ENCODE results near the gene TENT4A. TPM values are rescaled to one million over a fixed set of nuclear protein-coding genes. Genes with fewer than 3 reads are reported as not detected.

TENT4A gene
- total RNA-seq, 2 donors from 2014 or later: 45.0 to 49.8 TPM

DNA sequence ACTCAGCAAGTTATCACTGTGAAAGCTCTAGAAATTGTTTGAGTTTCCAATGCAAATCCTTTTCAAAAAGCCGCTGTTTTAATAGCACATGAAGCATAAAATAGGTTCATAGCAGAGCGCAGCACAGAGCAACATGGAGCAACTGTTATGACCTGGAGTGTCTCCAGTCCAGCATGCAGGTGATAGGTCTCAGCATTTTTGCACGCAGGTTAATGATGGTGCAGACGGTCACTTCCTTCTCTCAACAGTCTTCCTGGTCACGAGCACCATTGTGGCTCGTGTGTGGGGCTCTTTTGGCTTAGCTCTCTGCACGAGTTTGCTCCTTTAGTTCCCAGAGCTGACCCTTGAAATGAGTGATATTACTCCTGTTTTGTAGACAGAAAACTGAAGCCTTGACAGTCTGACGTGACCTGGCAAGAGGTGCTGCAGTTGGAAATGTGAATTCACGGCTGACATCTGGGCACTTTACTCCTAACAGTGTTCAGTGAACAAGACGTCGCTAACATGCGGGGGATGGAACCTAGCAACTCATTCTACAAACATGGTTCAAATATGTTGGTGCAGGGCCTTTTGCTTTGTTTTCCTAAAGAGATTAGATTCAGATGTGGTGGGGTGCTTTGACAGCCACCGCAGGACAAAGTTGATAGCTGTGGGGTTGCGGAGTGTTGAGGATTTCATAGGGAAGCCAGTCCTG is 10.0 kb downstream of the TENT4A start:
- no peak overlapping the region for H3K4me3 Mint-ChIP-seq
- no peaks in the 10 kb centered on the region for H3K9me3 Mint-ChIP-seq
- DNase-seq (no peak), ATAC-seq (replicated peaks in 1 of 2) (no peak)
- peaks cover 98% of the 10 kb centered on the region for H3K4me1 Mint-ChIP-seq (ENCODE audit: low read depth)
- no peaks in the 10 kb centered on the region for H3K27me3 Mint-ChIP-seq (ENCODE audit: low read depth)
- peak overlapping the region; percentile 2 for H3K27ac Mint-ChIP-seq
- peaks cover 5 to 12% of the 10 kb centered on the region in 2 donors for H3K36me3 Mint-ChIP-seq (ENCODE audit: insufficient read depth in 2 of 2)

DNA sequence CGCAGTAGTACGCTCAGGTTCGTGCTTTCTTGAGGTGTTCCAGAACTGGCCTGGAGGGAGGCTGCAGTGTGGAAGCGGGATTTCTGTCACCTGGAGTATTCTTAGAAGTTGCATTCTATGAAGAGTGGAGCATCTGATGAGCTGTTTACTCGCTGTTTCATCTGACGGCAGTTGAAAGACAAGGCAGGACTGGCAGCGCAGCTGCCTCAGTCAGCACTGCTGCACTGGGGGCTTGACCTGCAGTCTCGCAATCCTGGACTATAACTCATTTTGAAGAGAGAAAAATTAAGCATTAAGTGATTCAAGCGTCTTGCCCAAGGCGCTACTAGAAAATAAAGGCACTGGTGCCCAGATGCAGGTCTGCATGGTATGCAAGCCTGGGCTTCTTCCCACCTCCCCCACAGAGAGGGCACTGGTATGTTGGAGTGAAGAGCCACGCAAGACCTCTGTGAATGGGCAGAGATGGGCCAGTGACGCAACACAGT is 10.6 kb downstream of the TENT4A start:
- peaks cover 2 to 6% of the 10 kb centered on the region in 2 donors for H3K36me3 Mint-ChIP-seq (ENCODE audit: insufficient read depth in 2 of 2)
- no peaks in the 10 kb centered on the region for H3K9me3 Mint-ChIP-seq
- no peaks in the 10 kb centered on the region for H3K27me3 Mint-ChIP-seq (ENCODE audit: low read depth)
- ATAC-seq (replicated peaks in 1 of 2) (no peak), DNase-seq (no peak)
- no peak overlapping the region for H3K4me3 Mint-ChIP-seq
- H3K27ac Mint-ChIP-seq: peak overlapping the region; percentile 2
- peaks cover 98% of the 10 kb centered on the region for H3K4me1 Mint-ChIP-seq (ENCODE audit: low read depth)

DNA sequence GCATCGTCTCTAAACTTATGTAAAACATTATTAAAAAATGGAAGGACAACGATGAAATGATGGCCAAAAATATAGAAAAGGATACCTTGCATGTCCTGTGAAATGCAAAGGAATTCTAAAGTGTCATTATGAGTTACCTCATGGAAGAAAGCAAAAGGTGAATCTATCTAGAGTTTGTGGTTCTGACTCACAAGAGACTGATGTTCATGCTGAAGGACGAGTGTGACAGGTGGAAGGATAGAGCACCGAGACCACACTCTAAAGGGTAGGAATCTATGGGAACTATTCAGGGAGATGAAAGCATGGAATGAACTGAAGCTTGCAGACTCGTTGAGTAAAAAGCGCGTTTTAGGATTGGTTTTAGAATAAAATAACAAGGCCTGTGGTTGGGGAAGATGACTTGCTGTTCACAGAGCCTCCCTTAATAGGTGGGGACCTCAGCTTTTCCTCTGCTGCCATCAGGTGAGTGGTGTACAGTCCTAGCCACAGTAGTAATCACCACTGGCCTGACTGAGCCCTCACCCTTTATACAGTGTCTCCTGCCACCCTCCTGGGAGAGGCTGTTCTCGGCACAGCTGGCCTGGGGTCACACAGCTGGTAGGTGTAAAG is 11.2 kb downstream of the TENT4A start:
- Mint-ChIP-seq H3K27ac (no peak overlapping the region), H3K9me3 (no peaks in the 10 kb centered on the region), H3K4me1 (ENCODE audit: low read depth) (peaks cover 98% of the 10 kb centered on the region), H3K36me3 (ENCODE audit: insufficient read depth in 2 of 2) (peaks cover 2 to 6% of the 10 kb centered on the region in 2 donors), H3K27me3 (ENCODE audit: low read depth) (no peaks in the 10 kb centered on the region), H3K4me3 (no peak overlapping the region)
- ATAC-seq (replicated peaks in 1 of 2) (no peak), DNase-seq (no peak)

DNA sequence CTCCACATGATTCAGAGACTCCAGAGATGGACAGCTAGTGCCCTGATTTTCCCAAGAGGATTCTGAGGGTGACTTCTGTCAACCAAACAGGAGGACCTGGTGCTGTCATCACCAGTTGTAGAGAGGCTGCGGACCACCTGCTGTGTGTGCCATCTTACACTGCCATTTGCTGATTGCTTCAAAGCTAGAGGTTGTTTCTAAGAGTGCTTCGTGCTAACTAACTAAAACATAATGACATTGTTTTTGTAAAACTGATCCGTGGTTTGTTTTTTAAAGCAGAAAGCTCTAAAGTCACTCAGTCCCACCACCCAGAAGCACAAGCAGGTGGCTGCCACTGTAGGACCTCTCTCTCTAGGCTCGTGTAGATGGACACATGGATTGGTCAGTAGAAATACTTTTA is 12.2 kb downstream of the TENT4A start:
- ATAC-seq (replicated peaks in 1 of 2) (no peak), DNase-seq (no peak)
- no peak overlapping the region for H3K4me3 Mint-ChIP-seq
- H3K4me1 Mint-ChIP-seq (ENCODE audit: low read depth): peaks cover 98% of the 10 kb centered on the region
- H3K9me3 Mint-ChIP-seq: no peaks in the 10 kb centered on the region
- no peaks in the 10 kb centered on the region for H3K27me3 Mint-ChIP-seq (ENCODE audit: low read depth)
- no peak overlapping the region for H3K27ac Mint-ChIP-seq
- peaks cover 2 to 6% of the 10 kb centered on the region in 2 donors for H3K36me3 Mint-ChIP-seq (ENCODE audit: insufficient read depth in 2 of 2)

DNA sequence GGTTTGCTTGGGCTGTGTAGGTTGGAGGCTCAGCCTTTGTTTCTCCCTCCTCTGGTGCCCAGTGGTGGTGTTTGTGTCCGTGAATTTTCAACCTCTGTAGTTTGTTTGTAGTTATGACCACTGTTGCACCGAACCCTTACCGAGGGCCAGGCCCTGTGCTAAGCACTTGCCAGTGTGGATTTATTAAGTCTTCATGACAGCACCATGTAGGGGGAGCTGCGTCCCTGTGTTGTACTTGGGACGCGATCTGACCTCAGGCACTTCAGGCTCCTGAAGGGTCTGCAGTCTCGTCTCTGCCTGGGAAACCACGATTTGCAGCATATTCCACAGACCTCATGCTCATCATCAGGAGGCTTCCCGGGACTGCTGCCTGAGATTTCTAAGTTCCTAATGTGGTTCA is 12.8 kb downstream of the TENT4A start:
- ATAC-seq (replicated peaks in 1 of 2) (no peak), DNase-seq (no peak)
- Mint-ChIP-seq H3K27me3 (ENCODE audit: low read depth) (no peaks in the 10 kb centered on the region), H3K4me1 (ENCODE audit: low read depth) (peaks cover 99% of the 10 kb centered on the region), H3K4me3 (no peak overlapping the region), H3K36me3 (ENCODE audit: insufficient read depth in 2 of 2) (peaks cover 2 to 5% of the 10 kb centered on the region in 2 donors), H3K27ac (no peak overlapping the region), H3K9me3 (no peaks in the 10 kb centered on the region)

DNA sequence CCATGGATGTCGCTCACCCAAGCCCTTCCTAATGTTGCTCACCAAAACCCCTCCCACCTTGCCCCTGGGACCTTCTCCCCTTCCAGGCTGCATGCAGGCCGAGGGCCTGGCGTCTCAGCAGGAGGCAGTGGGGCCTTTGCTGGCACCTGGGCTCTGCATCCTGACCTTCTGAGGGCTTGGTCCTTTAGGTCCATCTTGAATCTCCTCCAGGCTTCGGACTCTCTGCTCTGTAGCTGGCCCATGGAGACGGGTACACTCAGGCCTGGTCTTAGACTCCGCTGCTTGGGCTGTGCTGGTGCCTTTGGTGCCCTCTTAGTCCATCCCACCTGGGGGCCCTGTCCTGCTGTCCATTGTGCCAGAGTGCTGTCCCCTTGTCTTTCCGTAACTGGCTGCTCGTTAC is 14.0 kb downstream of the TENT4A start:
- Mint-ChIP-seq H3K36me3 (ENCODE audit: insufficient read depth in 2 of 2) (peaks cover 2 to 5% of the 10 kb centered on the region in 2 donors), H3K9me3 (no peaks in the 10 kb centered on the region), H3K4me1 (ENCODE audit: low read depth) (peaks cover 99% of the 10 kb centered on the region), H3K27ac (no peak overlapping the region), H3K27me3 (ENCODE audit: low read depth) (no peaks in the 10 kb centered on the region), H3K4me3 (no peak overlapping the region)
- no peak for ATAC-seq (replicated peaks in 1 of 2)
- DNase-seq: no peak

DNA sequence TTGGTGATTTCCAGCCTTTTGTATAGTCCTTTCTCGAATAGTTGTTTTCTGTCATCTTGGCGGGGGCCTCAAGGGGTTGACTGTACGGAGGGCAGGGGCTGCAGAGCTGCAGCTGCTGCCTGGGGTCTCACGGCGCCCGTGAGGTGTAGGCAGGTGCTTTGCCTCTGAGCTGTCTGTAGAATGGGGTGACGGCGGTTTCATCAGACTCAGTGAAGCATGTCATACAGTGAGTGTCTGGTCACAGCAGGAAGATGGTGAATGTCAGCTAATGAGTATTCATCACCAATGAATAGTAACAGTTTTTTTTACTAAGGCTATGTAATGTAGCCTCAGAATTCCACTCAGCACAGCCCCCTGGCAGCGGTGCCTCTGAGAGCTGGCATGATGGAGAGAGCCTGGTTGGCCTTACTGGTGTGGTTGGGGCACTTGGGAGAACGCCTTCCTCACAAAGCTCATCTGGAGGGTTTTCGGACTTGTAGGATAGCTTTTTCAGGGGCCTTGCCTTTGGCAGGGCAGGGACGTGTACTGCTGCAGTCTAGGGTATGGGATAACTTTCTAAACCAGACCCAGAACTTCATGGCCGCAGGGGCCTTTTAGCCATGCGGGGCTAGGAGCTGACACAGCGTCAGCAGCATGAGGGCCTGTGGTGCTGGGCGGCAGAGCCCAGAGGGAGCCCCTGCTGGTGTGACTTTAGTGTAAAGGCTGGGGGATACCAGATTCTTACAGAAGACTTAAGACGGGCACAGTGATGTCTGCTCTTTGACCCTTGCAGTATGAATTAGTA is 15.0 kb downstream of the TENT4A start:
- peaks cover 100% of the 10 kb centered on the region for H3K4me1 Mint-ChIP-seq (ENCODE audit: low read depth)
- no peak for DNase-seq
- H3K4me3 Mint-ChIP-seq: peak overlapping the region; percentile 61 to 74

DNA sequence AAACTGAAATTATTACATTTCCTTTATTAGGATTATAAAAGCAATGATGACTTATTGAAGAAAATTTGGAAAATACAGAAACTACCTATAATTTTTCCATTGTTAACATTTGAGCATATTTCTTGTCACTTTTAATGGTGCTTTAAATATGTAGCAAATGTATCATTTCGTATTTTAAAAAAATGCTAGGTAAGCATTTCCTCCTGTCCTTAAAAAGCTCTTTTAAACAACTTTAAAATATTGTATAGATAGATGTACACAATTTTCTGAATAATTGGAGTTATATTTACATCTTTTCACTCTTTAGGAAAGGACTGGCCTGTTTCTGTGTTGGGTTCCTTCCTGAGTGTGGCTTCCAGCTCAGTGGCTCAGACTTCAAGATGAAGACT is 15.6 kb downstream of the TENT4A start:
- Mint-ChIP-seq H3K27me3 (ENCODE audit: low read depth) (no peaks in the 10 kb centered on the region), H3K9me3 (no peaks in the 10 kb centered on the region), H3K27ac (peak overlapping the region; percentile 81), H3K4me1 (ENCODE audit: low read depth) (peaks cover 100% of the 10 kb centered on the region), H3K36me3 (ENCODE audit: insufficient read depth in 2 of 2) (peaks cover 2 to 7% of the 10 kb centered on the region in 2 donors), H3K4me3 (peak overlapping the region; percentile 74 to 76)
- ATAC-seq (replicated peaks in 1 of 2) (no peak), DNase-seq (no peak)

More for the DNA sequence above, 15.0 kb downstream of the TENT4A start:
- no peaks in the 10 kb centered on the region for H3K9me3 Mint-ChIP-seq
- ATAC-seq (replicated peaks in 1 of 2): peak; percentile 49 to 68
- peak overlapping the region; percentile 81 for H3K27ac Mint-ChIP-seq
- H3K27me3 Mint-ChIP-seq (ENCODE audit: low read depth): no peaks in the 10 kb centered on the region
- peaks cover 2 to 6% of the 10 kb centered on the region in 2 donors for H3K36me3 Mint-ChIP-seq (ENCODE audit: insufficient read depth in 2 of 2)

DNA sequence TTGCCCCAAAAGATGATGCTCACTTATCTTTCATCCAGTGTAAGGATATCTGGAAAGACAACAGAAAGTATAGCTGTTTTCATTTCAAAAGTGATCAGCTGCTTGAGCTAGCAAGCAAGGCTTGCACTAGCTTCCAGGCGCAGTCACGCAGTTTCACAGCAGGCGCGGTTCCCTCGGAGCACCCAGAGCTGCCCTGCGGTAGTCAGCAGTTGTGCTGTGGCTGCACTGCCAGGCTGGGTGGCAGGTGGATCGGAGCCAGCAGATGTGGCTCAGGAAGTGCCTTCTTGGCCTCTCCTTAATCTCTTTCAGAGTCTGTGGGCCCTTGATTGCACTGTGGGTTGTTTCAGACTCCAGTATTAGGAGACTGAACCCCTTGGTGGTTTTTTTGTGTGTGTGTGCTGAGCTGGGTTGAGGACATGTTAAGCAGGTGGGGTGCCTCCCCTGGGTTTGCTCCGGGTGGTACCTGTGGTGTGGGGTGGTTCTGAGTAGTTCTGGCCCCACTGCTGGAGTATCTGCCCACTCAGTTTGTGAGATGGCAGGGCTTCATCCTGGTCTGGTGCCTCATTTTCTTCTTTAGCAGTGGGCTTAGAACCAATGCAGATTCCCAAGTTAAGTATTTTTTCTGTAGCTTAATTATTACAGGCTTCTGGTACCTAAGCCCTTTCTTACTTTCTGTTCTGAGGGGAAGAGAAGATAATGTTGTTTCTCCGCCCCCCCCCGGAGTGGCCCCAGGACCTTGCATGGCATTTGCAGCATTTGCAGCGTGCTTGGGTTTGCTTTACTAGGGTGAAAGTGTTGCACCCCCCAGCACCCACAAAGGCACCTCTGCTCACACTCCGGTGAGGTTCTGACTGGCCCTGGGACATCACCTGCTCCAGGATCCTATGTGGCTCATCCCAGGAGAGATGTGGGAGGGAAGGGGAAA is 16.4 kb downstream of the TENT4A start:
- Mint-ChIP-seq H3K9me3 (no peaks in the 10 kb centered on the region), H3K4me1 (ENCODE audit: low read depth) (peaks cover 98% of the 10 kb centered on the region), H3K27ac (peak overlapping the region; percentile 81), H3K4me3 (peak overlapping the region; percentile 74 to 76), H3K27me3 (ENCODE audit: low read depth) (no peaks in the 10 kb centered on the region), H3K36me3 (ENCODE audit: insufficient read depth in 2 of 2) (peaks cover 0 to 7% of the 10 kb centered on the region in 2 donors)
- ATAC-seq (replicated peaks in 1 of 2) (peak; percentile 76 to 79), DNase-seq (peak; percentile 67 to 72)

DNA sequence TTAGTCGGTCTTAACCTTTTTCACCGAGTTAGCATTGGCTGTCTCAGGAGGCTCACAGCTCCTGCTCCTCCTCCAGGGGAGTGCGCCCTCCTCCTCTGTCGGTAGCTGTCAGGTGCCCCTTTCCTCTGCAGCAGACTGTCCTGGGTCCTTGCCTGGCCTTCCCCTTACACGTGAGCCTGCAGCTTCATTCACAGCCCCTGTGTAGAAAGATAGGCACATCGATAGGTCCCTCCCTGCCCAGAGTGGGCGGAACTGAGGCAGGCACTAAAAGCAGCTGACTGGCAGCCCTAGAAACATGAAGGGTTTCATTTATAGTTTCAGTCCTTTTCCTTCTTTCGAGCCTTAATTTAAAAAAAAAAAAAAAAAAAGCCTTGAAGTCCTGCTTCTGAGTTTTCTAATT is 17.2 kb downstream of the TENT4A start:
- Mint-ChIP-seq H3K27ac (peak overlapping the region; percentile 55), H3K4me3 (peak overlapping the region; percentile 74 to 76)

DNA sequence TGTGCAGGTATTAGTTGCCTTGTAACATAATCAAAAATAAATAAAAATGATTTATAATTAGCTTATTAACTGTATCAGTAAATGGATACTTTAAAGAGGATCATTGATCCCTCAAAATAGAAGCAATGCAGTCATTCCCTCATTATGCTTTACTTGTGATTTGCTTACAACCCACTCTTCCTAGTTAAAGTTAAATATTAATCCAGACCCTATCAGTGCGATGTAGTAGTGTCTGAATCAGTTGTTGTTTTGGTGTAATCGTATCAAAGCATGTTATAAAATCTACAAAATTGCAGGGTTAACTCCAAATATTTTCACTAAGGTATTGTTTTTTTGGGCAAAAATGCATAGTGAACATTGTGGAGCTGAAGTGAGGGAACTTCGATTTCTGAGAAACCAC is 17.6 kb downstream of the TENT4A start:
- H3K4me1 Mint-ChIP-seq (ENCODE audit: low read depth): peaks cover 98% of the 10 kb centered on the region
- H3K27me3 Mint-ChIP-seq (ENCODE audit: low read depth): no peaks in the 10 kb centered on the region
- DNase-seq (no peak), ATAC-seq (replicated peaks in 1 of 2) (no peak)
- peak overlapping the region in 1 of 2 donors; percentile 58 for H3K4me3 Mint-ChIP-seq
- peak overlapping the region; percentile 81 for H3K27ac Mint-ChIP-seq
- no peaks in the 10 kb centered on the region for H3K9me3 Mint-ChIP-seq
- H3K36me3 Mint-ChIP-seq (ENCODE audit: insufficient read depth in 2 of 2): peaks cover 2 to 7% of the 10 kb centered on the region in 2 donors

More for the DNA sequence above, 17.2 kb downstream of the TENT4A start:
- H3K9me3 Mint-ChIP-seq: no peaks in the 10 kb centered on the region
- DNase-seq (peak in 1 of 2 donors; percentile 33), ATAC-seq (replicated peaks in 1 of 2) (no peak)
- peaks cover 98% of the 10 kb centered on the region for H3K4me1 Mint-ChIP-seq (ENCODE audit: low read depth)
- no peaks in the 10 kb centered on the region for H3K27me3 Mint-ChIP-seq (ENCODE audit: low read depth)
- H3K36me3 Mint-ChIP-seq (ENCODE audit: insufficient read depth in 2 of 2): peaks cover 2 to 7% of the 10 kb centered on the region in 2 donors

DNA sequence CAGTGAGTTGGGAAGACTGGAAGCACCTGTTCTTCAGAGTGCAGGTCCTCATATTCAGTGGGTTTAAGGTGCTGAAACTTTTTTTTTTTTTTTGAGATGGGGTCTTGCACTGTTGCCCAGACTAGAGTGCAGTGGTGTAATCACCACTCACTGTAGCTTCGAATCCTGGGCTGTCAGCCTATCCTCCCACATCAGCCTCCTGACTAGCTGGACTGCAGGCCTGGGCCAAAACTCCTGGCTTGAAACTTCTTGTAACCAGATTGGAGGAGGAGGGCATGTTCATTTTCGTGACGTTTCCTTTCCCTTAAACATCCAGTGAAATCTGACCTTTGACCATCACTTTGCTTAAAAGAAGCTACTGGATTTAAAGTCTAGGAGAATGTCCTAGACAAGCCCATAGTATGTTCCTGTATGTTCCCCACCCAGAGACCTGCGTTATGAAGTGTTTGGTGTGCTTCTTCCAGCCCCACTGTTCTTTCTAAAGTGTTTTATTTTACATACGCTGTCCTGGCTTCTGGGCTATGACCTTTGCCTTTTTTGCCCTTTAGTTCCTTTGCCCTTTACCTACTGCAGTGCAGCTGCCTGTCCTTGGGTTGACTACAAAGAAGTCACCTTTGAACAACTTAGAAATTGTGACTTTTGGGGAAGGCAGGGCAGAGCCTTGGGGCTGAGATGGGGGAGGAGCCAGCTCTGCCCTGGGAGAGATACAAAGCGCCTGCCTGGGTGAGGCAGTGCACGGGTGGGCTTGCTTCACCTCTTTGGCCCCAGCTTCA is 18.4 kb downstream of the TENT4A start:
- H3K4me3 Mint-ChIP-seq: no peak overlapping the region
- DNase-seq (no peak), ATAC-seq (replicated peaks in 1 of 2) (no peak)
- no peaks in the 10 kb centered on the region for H3K27me3 Mint-ChIP-seq (ENCODE audit: low read depth)
- peak overlapping the region; percentile 15 for H3K27ac Mint-ChIP-seq
- peaks cover 98% of the 10 kb centered on the region for H3K4me1 Mint-ChIP-seq (ENCODE audit: low read depth)
- H3K36me3 Mint-ChIP-seq (ENCODE audit: insufficient read depth in 2 of 2): peaks cover 2 to 7% of the 10 kb centered on the region in 2 donors
- no peaks in the 10 kb centered on the region for H3K9me3 Mint-ChIP-seq
